ENCODE data around the gene MAPKAPK5. TPM values are rescaled to one million over a fixed set of nuclear protein-coding genes. Genes with fewer than 3 reads are reported as not detected.
"Not testable (repeated sequence)": the region's sequence is repeated elsewhere in the genome, so short reads cannot be mapped to it uniquely, and the experiment has no call there.

The MAPKAPK5 gene
- total RNA-seq, 1 donor from 2014 or later: 70.8 TPM

DNA sequence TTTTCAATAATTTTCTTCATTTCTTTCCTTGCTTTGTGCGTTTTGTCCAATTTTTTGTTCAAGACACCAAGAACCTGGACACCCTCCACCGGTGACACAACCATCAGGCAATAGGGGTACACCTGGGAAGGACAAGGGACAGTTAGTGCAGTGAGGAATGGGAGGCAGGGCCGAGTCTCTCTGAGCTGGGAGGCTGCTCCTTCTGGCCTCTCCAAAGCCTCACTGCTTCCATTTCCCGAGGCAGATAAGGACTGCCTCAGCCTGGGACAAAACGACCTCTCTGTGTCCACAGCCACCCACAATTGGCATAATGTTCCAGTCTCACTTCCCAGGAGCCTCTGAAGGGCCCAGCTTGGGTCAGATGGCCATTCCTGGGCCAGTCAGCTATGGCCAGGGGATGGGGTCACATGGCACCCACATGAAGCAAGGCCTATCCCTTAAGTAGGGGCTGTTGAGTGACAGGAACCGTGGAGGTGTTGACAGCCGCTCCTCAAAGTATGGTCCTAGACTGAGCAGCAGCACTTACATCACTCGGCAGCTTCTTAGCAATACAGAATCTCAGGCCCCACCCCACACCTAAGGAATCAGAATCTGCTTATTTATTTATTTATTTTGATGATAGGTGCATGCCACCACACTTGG is 13.6 kb upstream of the MAPKAPK5 start:
- Histone ChIP-seq H2AFZ (replicated peaks) (no peak overlapping the region), H3K9ac (no peak overlapping the region), H3K4me3 (no peak overlapping the region), H3K36me3 (no peaks in the 10 kb centered on the region), H3K9me3 (ENCODE audit: low read depth) (no peaks in the 10 kb centered on the region), H3K27ac (no peak overlapping the region), H4K20me1 (ENCODE audit: low read depth) (no peaks in the 10 kb centered on the region), H3K4me2 (no peak overlapping the region), H3K79me2 (ENCODE audit: low read depth) (no peaks in the 10 kb centered on the region), H3K4me1 (peaks cover 7% of the 10 kb centered on the region), H3K27me3 (no peaks in the 10 kb centered on the region), H3F3A (ENCODE audit: low read depth) (peaks cover 3% of the 10 kb centered on the region)
- DNase-seq (ENCODE audit: low spot score): no peak
- Mint-ChIP-seq H3K4me3 (no peak overlapping the region), H3K9me3 (no peaks in the 10 kb centered on the region), H3K36me3 (no peaks in the 10 kb centered on the region), H3K4me1 (peaks cover 15% of the 10 kb centered on the region), H3K27me3 (ENCODE audit: insufficient read depth, low read depth) (peaks cover 9% of the 10 kb centered on the region), H3K27ac (no peak overlapping the region)
- TF ChIP-seq, protein P1, sequence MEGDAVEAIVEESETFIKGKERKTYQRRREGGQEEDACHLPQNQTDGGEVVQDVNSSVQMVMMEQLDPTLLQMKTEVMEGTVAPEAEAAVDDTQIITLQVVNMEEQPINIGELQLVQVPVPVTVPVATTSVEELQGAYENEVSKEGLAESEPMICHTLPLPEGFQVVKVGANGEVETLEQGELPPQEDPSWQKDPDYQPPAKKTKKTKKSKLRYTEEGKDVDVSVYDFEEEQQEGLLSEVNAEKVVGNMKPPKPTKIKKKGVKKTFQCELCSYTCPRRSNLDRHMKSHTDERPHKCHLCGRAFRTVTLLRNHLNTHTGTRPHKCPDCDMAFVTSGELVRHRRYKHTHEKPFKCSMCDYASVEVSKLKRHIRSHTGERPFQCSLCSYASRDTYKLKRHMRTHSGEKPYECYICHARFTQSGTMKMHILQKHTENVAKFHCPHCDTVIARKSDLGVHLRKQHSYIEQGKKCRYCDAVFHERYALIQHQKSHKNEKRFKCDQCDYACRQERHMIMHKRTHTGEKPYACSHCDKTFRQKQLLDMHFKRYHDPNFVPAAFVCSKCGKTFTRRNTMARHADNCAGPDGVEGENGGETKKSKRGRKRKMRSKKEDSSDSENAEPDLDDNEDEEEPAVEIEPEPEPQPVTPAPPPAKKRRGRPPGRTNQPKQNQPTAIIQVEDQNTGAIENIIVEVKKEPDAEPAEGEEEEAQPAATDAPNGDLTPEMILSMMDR (IDR thresholded peaks at IDR 0.05): no peak
- TF ChIP-seq EZH2phosphoT487 (IDR thresholded peaks at IDR 0.05): no peak
- TF ChIP-seq EZH2 (IDR thresholded peaks at IDR 0.05): no peak

DNA sequence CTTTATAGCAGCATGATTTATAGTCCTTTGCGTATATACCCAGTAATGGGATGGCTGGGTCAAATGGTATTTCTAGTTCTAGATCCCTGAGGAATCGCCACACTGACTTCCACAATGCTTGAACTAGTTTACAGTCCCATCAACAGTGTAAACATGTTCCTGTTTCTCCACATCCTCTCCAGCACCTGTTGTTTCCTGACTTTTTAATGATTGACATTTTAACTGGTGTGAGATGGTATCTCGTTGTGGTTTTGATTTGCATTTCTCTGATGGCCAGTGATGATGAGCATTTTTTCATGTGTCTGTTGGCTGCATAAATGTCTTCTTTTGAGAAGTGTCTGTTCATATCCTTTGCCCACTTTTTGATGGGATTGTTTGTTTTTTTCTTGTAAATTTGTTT is 12.4 kb upstream of the MAPKAPK5 start:
- not testable (repeated sequence) for H4K20me1 ChIP-seq (ENCODE audit: low read depth); H3K9ac ChIP-seq; H3K36me3 Mint-ChIP-seq; H3K9me3 Mint-ChIP-seq; H3K4me3 Mint-ChIP-seq; H3K27me3 ChIP-seq; H3K9me3 ChIP-seq (ENCODE audit: low read depth); H3K27ac Mint-ChIP-seq; H2AFZ ChIP-seq (replicated peaks); H3K4me1 ChIP-seq; H3K27me3 Mint-ChIP-seq (ENCODE audit: insufficient read depth, low read depth); H3K4me3 ChIP-seq; H3K36me3 ChIP-seq; H3K4me1 Mint-ChIP-seq; H3F3A ChIP-seq (ENCODE audit: low read depth); H3K27ac ChIP-seq; H3K79me2 ChIP-seq (ENCODE audit: low read depth); H3K4me2 ChIP-seq; DNase-seq (ENCODE audit: low spot score)

GRCh38 chr12:111834740-111835386 is 7.2 kb upstream of the MAPKAPK5 start:
- not testable (repeated sequence) for H3K36me3 ChIP-seq; DNase-seq (ENCODE audit: low spot score); H3K79me2 ChIP-seq (ENCODE audit: low read depth); H3K4me2 ChIP-seq; H3K4me3 ChIP-seq; H2AFZ ChIP-seq (replicated peaks); H3K27ac ChIP-seq; H3K27me3 Mint-ChIP-seq (ENCODE audit: insufficient read depth, low read depth); H3K9me3 Mint-ChIP-seq; H4K20me1 ChIP-seq (ENCODE audit: low read depth); H3K4me1 ChIP-seq; H3K9ac ChIP-seq; H3K4me3 Mint-ChIP-seq; H3K9me3 ChIP-seq (ENCODE audit: low read depth); H3K27me3 ChIP-seq; H3K36me3 Mint-ChIP-seq; H3F3A ChIP-seq (ENCODE audit: low read depth); H3K4me1 Mint-ChIP-seq
- H3K27ac Mint-ChIP-seq: peak overlapping the region; percentile 76

- H2AFZ ChIP-seq (replicated peaks); H3K36me3 Mint-ChIP-seq; H3K27ac Mint-ChIP-seq; H3K4me3 Mint-ChIP-seq; H3K27ac ChIP-seq; DNase-seq (ENCODE audit: low spot score); H3K4me2 ChIP-seq; H3K27me3 ChIP-seq; H3K9me3 Mint-ChIP-seq; H4K20me1 ChIP-seq (ENCODE audit: low read depth); H3K9ac ChIP-seq; H3K4me1 ChIP-seq; H3K36me3 ChIP-seq; H3K4me3 ChIP-seq; H3K27me3 Mint-ChIP-seq (ENCODE audit: insufficient read depth, low read depth); H3K9me3 ChIP-seq (ENCODE audit: low read depth): not testable (repeated sequence)
- Histone ChIP-seq H3F3A (ENCODE audit: low read depth) (peaks cover 13% of the 10 kb centered on the region), H3K79me2 (ENCODE audit: low read depth) (peaks cover 15% of the 10 kb centered on the region)
- peaks cover 14% of the 10 kb centered on the region for H3K4me1 Mint-ChIP-seq
Observed at GRCh38 chr12:111835531-111836181, 6.4 kb upstream of the MAPKAPK5 start.

All from neural progenitor cell (in vitro differentiated cells).